Esophagus muscularis mucosa (tissue), 4 donors: ENCODE measurements around the gene MAZ. TPM values are rescaled to one million over a fixed set of nuclear protein-coding genes. Genes with fewer than 3 reads are reported as not detected.
A peak's percentile ranks its signal among the peaks of the same experiment; 100 is the strongest.
"Not testable (repeated sequence)": the region's sequence is repeated elsewhere in the genome, so short reads cannot be mapped to it uniquely, and the experiment has no call there.

Experiments
- DNase-seq: peaks from one replicate; pipeline ENCODE4 v3.0.0-alpha.2; 2017; ENCODE audit errors: extremely low spot score
- H3K27ac ChIP-seq, 4 donors: fragments of 200-600 bp; sonication (generic); replicated peaks in 1 of 4; 1 replicate in 3 of 4; 2 replicates in 1 of 4; pipeline ENCODE4 v1.5.1; 2016 to 2019; ENCODE audit warnings: mild to moderate bottlenecking in 1 of 4
- H3K27me3 ChIP-seq, 4 donors: fragments of 200-600 bp; sonication (generic); one replicate each; pipeline versions ENCODE4 v1.5.1 to v1.6.0; 2016 to 2019
- H3K36me3 ChIP-seq, 4 donors: fragments of 200-600 bp; sonication (generic); one replicate each; pipeline ENCODE4 v1.5.1; 2016 to 2019
- H3K4me1 ChIP-seq, 4 donors: fragments of 200-600 bp; sonication (generic); one replicate each; pipeline ENCODE4 v1.5.1; 2016 to 2019
- H3K4me3 ChIP-seq, 4 donors: fragments of 200-600 bp; sonication (generic); 1 replicate in 2 of 4; 2 replicates in 2 of 4; pipeline ENCODE4 v1.5.1; 2016 to 2019; ENCODE audit warnings: mild to moderate bottlenecking in 4 of 4, moderate library complexity in 1 of 4
- H3K9me3 ChIP-seq, 4 donors: fragments of 200-600 bp; sonication (generic); 1 replicate in 3 of 4; 2 replicates in 1 of 4; pipeline ENCODE4 v1.5.1; 2016 to 2019
- EP300 ChIP-seq: sonication (generic); formaldehyde crosslinking; IDR thresholded peaks from one replicate; pipeline ENCODE4 v1.6.1; 2017; ENCODE audit warnings: antibody characterized with exemption
- POLR2A ChIP-seq: fragments of 450-650 bp; IDR thresholded peaks from one replicate; pipeline ENCODE4 v1.6.1; 2017; ENCODE audit warnings: antibody characterized with exemption, moderate library complexity, mild to moderate bottlenecking, low read depth
- POLR2AphosphoS5 ChIP-seq, 2 donors: sonication (generic); formaldehyde crosslinking; IDR thresholded peaks; one replicate each; pipeline ENCODE4 v1.6.1; 2017; ENCODE audit warnings: antibody characterized with exemption in 2 of 2
- WGBS: methylation state at CpG from one replicate; pipeline ENCODE4 v1.1.5; 2018; 5-methylcytosine and 5-hydroxymethylcytosine counted together
- intact Hi-C: fragments of 100-400 bp; cut with DNase I; formaldehyde crosslinking; loops from one replicate; pipeline ENCODE4 v1.15.1; 2023
- total RNA-seq, 4 donors: library from RNA; depleted of rRNA; stranded (reverse); fragments of >200 nt; gene quantifications; one replicate each; pipeline versions ENCODE4 v1.1.0 to v1.2.1, GENCODE V29; 2016
- TF ChIP-seq, protein P1 (sequence below), 3 experiments: fragments of 200-600 bp in 2 of 3; fragments of 450-650 bp in 1 of 3; sonication (generic) in 2 of 3; IDR thresholded peaks; one replicate each; pipeline ENCODE4 v1.5.1; 2017 to 2019; ENCODE audit warnings: antibody characterized with exemption in 3 of 3, mild to moderate bottlenecking in 2 of 3, moderate library complexity in 1 of 3

Gene MAZ
- total RNA-seq, 4 donors from 2014 or later: 120 to 284 (median 158) TPM

DNA sequence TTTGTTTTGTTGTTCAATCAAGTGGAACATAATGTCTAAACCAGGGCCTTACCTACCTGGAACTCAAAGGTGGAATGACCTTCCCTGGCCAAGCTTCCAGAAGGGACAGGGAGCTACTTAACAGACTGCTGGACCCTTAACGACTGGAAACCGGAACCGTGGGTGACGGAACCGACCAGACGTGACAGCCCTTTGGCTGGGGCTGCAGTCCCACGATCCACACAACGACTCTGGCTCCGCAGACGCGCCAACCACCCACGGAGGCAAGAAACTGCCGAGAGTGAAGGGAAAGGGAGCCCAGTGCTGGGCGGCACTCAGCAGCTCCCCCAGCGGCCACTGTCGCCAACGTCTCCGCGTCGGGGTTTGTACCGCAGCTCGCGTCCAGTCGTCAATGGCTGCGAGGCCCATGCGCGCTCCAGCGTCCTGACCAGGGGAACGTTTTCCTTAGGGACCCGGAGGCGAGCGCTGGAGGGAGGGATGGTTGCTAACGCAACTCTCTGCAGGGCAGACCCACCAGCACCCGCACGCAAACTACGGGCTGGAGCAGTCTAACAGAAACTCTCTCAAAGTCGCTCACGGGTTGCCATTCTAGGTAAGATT lies 21.3 kb upstream of the MAZ start:
- no peak for DNase-seq
- intact Hi-C loops: loop anchor here (10.0 kb wide), 2 partner anchors 50 to 80 kb away; no protein-coding TSS in a partner anchor
- Histone ChIP-seq H3K4me3 (peak overlapping the region; percentile 27 to 52 (median 32)), H3K36me3 (no peaks in the 10 kb centered on the region), H3K9me3 (no peaks in the 10 kb centered on the region), H3K27ac (no peak overlapping the region), H3K27me3 (peaks cover 0 to 6% (median 0%) of the 10 kb centered on the region in 4 donors), H3K4me1 (peaks cover 12 to 21% (median 17%) of the 10 kb centered on the region in 4 donors)
- no peak for TF ChIP-seq EP300
- TF ChIP-seq, protein P1, sequence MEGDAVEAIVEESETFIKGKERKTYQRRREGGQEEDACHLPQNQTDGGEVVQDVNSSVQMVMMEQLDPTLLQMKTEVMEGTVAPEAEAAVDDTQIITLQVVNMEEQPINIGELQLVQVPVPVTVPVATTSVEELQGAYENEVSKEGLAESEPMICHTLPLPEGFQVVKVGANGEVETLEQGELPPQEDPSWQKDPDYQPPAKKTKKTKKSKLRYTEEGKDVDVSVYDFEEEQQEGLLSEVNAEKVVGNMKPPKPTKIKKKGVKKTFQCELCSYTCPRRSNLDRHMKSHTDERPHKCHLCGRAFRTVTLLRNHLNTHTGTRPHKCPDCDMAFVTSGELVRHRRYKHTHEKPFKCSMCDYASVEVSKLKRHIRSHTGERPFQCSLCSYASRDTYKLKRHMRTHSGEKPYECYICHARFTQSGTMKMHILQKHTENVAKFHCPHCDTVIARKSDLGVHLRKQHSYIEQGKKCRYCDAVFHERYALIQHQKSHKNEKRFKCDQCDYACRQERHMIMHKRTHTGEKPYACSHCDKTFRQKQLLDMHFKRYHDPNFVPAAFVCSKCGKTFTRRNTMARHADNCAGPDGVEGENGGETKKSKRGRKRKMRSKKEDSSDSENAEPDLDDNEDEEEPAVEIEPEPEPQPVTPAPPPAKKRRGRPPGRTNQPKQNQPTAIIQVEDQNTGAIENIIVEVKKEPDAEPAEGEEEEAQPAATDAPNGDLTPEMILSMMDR (IDR thresholded peaks at IDR 0.05): peak; percentile 66 to 88 (median 66)
- peak in 1 of 2 donors; percentile 33 for TF ChIP-seq POLR2AphosphoS5 (IDR thresholded peaks at IDR 0.05)
- 11% methylated on average over 20 of the region's 38 CpGs for WGBS

DNA sequence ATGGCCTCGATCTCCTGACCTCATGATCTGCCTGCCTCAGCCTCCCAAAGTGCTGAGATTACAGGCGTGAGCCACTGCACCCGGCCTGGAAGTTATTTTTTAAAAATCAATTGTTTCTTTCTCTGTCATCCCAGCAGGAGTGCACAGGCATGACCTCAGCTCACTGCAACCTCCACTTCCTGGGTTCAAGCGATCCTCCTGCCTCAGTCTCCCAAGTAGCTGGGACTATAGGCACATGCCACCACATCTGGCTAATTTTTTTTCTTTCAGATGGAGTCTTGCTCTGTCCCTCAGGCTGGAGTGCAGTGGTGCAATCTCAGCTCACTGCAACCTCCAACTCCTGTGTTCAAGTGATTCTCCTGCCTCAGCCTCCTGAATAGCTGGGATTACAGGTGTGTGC lies 19.2 kb upstream of the MAZ start:
- not testable (repeated sequence) for H3K4me3 ChIP-seq, H3K27ac ChIP-seq, H3K27me3 ChIP-seq, H3K9me3 ChIP-seq, H3K36me3 ChIP-seq, DNase-seq
- peaks cover 21 to 37% (median 30%) of the 10 kb centered on the region in 4 donors for H3K4me1 ChIP-seq
- 84% methylated on average over 4 of the region's 4 CpGs for WGBS
- intact Hi-C loops: loop anchor here (10.0 kb wide), 2 partner anchors 52 to 82 kb away; no protein-coding TSS in a partner anchor

DNA sequence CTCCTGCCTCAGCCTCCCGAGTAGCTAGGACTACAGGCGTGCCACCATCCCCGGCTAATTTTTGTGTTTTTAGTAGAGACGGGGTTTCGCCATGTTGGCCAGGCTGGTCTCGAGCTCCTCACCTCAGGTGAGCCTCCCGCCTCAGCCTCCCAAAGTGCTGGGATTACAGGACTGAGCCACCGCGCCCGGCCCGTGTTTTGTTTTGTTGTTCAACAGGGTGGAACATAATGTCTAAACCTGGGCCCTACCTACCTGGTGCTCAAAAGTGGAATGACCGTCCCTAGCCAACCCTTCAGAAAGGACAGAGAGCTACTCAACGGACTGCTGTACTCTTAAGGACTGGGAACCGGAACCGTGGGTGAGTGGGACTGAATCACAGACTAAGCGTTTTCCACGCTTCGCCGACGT lies 16.6 kb upstream of the MAZ start:
- 64% methylated on average over 20 of the region's 20 CpGs for WGBS
- H3K27ac ChIP-seq: peak overlapping the region; percentile 81 to 91 (median 88)
- no peaks in the 10 kb centered on the region for H3K36me3 ChIP-seq
- no peaks in the 10 kb centered on the region for H3K9me3 ChIP-seq
- intact Hi-C loops: loop anchor here (10.0 kb wide), 3 partner anchors 55 to 205 kb away; partner anchors contain the start of genes HIRIP3 and INO80E
- no peak for TF ChIP-seq EP300
- no peak for TF ChIP-seq POLR2A
- peak overlapping the region; percentile 76 to 93 (median 91) for H3K4me3 ChIP-seq
- H3K4me1 ChIP-seq: peaks cover 21 to 37% (median 28%) of the 10 kb centered on the region in 4 donors
- no peaks in the 10 kb centered on the region for H3K27me3 ChIP-seq
- DNase-seq: no peak

DNA sequence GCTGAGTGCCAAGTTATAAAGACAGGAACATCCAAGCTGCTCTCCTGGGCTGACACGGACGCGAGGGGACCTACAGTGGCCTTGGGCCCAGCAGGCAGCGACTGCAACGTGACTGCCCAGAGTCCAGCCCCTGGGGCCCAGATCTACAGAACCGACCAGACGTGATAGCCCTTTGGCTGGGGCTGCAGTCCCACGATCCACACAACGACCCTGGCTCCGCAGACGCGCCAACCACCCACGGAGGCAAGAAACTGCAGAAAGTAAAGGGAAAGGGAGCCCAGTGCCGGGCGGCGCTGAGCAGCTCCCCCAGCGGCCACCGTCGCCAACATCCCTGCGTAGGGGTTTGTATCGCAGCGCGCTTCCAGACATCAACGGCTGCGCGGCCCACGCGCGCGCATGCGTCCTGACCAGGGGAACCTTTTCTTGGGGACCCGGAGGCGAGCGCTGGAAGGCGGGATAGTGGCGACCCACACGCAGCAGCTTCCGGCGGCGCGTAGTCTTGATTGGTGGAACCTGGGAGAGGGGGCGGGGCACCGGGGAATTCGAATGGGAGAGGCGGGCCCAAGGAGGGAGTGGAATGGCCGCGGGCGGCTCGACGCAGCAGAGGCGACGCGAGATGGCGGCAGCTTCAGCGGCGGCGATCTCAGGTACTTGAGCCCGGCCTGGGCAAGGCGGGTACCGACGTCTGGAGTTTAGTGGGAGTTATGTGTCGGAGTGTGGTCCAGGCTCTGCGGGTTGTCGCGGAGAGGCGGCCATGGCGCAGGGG lies 16.0 kb upstream of the MAZ start, which contains the start of gene KIF22:
KIF22 (plus strand) TSS at position 569 of the 766 bp plus-strand sequence; CDS start at position 578, 9 bp downstream.
- Histone ChIP-seq H3K4me1 (peaks cover 17 to 31% (median 22%) of the 10 kb centered on the region in 4 donors), H3K27ac (peak within 1 kb of the TSS; percentile 81 to 91 (median 88)), H3K9me3 (no peaks in the 10 kb centered on the region), H3K36me3 (no peaks in the 10 kb centered on the region), H3K4me3 (peak within 1 kb of the TSS; percentile 76 to 93 (median 91)), H3K27me3 (no peaks in the 10 kb centered on the region)
- under 1% methylated on average over 37 of the region's 67 CpGs for WGBS
- DNase-seq: peak; percentile 100
- TF ChIP-seq POLR2AphosphoS5 (IDR thresholded peaks at IDR 0.05): peak; percentile 88 to 98
- TF ChIP-seq, protein P1 (IDR thresholded peaks at IDR 0.05): peak; percentile 60 to 84 (median 83)
- peak; percentile 43 for TF ChIP-seq POLR2A
- TF ChIP-seq EP300: no peak
- intact Hi-C loops: loop anchor here (10.0 kb wide), 1 partner anchor 204 kb away; the partner anchor contains the start of genes HIRIP3 and INO80E

DNA sequence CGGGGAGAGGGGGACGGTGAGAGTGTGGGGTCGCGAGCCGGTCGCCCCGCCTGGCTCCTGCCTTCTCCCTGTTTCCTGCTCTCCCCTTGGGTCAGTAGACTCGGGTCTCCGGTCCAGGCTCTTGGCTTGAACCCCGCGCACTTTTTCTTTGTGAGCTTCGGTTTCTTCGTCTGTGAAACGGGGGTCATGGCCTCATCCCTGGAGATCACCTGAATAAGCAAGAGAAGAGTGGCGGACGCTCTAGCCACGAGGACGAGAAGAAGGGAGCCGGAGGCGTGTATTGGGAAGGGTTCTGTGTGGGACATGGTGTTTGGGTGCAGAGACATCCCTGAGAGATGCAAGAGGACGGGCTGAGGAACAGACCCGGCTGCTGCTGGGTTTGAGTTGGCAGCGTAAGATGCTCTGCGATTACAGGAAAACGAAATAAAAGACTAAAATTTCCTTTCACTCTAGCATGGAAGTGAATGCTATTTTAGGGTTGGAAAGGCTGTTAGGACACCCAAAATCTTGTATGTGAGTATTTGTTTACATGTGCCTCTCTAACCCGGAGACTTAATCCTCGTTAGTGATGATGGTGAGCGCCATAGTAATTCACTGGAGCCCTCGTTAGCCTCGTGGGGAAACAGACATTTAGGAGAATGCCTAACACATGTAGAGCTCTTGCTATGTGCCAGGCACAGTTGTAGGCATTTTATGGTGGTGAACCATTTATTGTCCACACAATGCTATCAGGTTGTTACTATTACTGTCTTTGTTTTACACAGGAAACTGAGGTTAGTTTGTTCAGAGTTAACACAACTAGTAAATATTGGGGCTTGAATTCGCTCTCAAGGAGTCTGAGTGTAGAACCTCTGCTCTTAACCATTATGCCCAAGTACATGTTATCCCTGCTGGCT lies 15.1 kb upstream of the MAZ start:
- intact Hi-C loops: loop anchor here (10.0 kb wide), 1 partner anchor 204 kb away; the partner anchor contains the start of genes HIRIP3 and INO80E
- H3K4me3 ChIP-seq: peak overlapping the region; percentile 76 to 93 (median 91)
- 2% methylated on average over 31 of the region's 31 CpGs for WGBS
- H3K27ac ChIP-seq: peak overlapping the region; percentile 60 to 91 (median 84)
- H3K36me3 ChIP-seq: no peaks in the 10 kb centered on the region
- TF ChIP-seq EP300 (no peak), POLR2A (no peak), POLR2AphosphoS5 (IDR thresholded peaks at IDR 0.05) (no peak)
- TF ChIP-seq, protein P1 (IDR thresholded peaks at IDR 0.05): no peak
- no peaks in the 10 kb centered on the region for H3K9me3 ChIP-seq
- DNase-seq: no peak
- no peaks in the 10 kb centered on the region for H3K27me3 ChIP-seq
- peaks cover 16 to 28% (median 19%) of the 10 kb centered on the region in 4 donors for H3K4me1 ChIP-seq
